ENCODE data around the gene WHRN. TPM values are rescaled to one million over a fixed set of nuclear protein-coding genes. Genes with fewer than 3 reads are reported as not detected.

The WHRN gene
- total and polyA plus RNA-seq, 5 experiments from 2014 or later: 0.17 to 4.2 (median 0.56) TPM

DNA sequence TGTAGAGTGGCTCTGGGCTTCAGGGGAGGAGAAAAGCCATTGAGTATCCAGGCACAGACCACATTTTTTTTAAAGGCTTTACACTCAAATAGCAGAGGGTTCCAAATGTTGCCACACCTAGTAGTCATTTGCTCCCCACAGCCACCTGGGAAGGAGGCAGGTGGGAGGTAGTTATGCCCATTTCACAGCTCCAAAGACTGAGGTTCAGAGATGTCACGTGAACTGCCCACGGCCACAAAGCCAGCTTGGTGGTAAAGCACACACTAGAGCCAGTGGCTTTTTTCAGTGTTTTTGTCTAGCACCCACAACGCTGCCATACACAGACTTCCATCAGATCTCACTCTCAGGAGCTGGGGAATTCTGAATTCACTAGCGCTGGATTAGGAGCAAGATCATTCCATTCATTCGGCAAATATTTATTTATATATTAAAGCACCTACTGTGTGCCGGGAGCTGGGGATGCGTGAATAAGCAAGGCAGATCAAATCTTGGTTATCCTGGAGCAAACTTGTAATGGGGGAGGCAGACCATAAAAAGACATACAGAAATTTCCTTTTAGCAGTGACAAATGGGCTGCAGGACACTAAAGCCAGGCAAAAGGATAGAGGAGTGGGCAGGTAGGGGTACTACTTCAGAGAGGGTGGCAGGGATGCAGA lies 7.4 kb downstream of the WHRN start:
- no peak overlapping the region for H3K4me3 Mint-ChIP-seq
- no peaks in the 10 kb centered on the region for H3K36me3 Mint-ChIP-seq
- DNase-seq (no peak), ATAC-seq (peak in 1 of 2 donors; percentile 21)
- H3K27me3 Mint-ChIP-seq: peaks cover 0 to 5% (median 0%) of the 10 kb centered on the region in 5 donors
- POLR2A ChIA-PET: interaction anchor here (1.3 kb wide), 1 partner anchor 10 kb away, joined by 6 read pairs; no protein-coding TSS in a partner anchor
- H3K4me1 Mint-ChIP-seq: peaks cover 14 to 22% (median 16%) of the 10 kb centered on the region in 4 donors
- H3K9me3 Mint-ChIP-seq: no peaks in the 10 kb centered on the region
- H3K27ac Mint-ChIP-seq: peak overlapping the region in 3 of 10 donors; percentile 11 to 70 (median 34)

DNA sequence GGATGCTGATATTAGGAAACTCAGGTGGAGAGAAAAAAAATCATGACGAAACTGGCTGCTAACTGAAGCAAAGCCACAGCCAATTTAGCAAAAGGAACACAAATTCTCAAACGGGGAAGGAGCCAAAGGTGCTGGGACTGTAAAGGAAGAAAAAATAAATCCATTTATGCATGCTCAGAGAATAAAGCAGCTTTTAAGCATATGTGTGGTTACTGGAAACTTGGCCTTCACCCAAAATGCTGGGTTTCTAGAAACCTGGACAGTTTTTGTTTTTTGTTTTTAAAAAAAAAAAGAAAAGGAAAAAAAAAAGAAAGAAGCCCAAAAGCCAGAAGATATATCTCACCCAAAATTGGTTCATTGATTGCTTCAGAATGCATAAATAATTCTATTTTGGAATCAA lies 8.0 kb downstream of the WHRN start:
- POLR2A ChIA-PET: interaction anchor here (1.3 kb wide), 1 partner anchor 9 kb away, joined by 6 read pairs; no protein-coding TSS in a partner anchor
- Mint-ChIP-seq H3K36me3 (no peaks in the 10 kb centered on the region), H3K27ac (peak overlapping the region in 5 of 10 donors; percentile 11 to 34 (median 27)), H3K9me3 (no peaks in the 10 kb centered on the region), H3K27me3 (peaks cover 0 to 5% (median 0%) of the 10 kb centered on the region in 5 donors), H3K4me1 (peaks cover 14 to 22% (median 15%) of the 10 kb centered on the region in 4 donors), H3K4me3 (peak overlapping the region in 1 of 10 donors; percentile 31)
- DNase-seq (peak in 2 of 10 donors; percentile 45 to 47), ATAC-seq (peak; percentile 7 to 53)

DNA sequence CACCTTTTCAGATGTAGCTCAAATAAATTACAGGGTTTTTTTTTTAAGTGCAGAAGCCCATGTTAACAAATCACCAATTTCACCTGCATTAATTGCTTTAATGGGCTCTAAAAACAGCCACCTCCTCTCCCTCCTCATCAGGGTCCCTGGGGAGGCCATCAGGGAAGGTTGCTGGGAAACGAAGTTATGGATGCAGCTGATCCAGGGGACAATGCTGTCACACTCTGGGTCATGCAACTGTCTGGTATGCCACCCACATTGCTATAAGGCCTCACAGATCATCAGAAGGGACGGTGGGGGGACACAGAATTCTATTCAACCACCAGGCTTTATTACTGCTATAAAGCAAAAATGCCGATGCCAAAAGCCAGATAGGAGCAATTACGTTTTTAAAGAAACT lies 9.3 kb downstream of the WHRN start:
- no peaks in the 10 kb centered on the region for H3K36me3 Mint-ChIP-seq
- peaks cover 14 to 20% (median 15%) of the 10 kb centered on the region in 4 donors for H3K4me1 Mint-ChIP-seq
- POLR2A ChIA-PET: interaction anchor here (1.2 kb wide), 1 partner anchor 22 kb away, joined by 3 read pairs; no protein-coding TSS in a partner anchor
- ATAC-seq (no peak), DNase-seq (no peak)
- H3K27ac Mint-ChIP-seq: no peak overlapping the region
- H3K27me3 Mint-ChIP-seq: peaks cover 0 to 5% (median 0%) of the 10 kb centered on the region in 5 donors
- no peak overlapping the region for H3K4me3 Mint-ChIP-seq
- no peaks in the 10 kb centered on the region for H3K9me3 Mint-ChIP-seq

DNA sequence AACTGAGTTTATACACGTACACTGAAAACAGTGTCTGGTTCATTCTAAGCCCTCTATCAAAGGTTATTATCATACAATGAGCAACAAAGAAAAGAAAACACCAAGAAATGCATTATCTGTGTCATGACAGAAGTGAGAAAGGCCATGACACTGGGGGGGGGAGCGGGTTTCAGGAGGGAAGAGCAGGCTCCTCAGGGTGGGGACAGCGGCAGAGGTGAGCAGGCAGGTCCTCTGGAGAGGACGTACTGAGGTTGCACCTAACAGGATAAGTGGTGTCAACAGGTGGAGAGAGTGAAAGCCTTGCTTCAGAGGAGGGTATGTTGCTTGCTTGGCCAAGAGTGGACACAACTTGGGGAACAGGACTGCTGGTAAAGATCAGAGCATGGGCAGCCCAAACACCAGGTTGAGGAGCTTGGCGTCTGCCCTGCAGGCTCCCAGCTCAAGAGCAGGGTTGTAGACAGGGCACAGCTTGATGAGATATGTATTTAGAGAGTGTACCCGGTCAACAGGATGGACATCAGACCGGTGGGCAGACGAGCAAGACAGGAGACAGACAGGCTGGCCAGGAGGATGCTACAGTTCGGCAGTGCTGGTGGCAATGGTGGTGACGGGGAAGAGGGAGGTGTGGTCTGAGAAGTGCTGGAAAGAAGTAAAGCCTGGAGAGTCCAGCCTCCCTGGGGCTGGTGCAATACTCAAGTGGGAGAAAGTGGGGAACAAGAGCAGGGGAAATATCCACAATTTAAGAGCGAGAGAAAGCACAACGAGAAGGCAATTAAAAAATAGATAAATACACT lies 10.3 kb downstream of the WHRN start:
- Mint-ChIP-seq H3K9me3 (no peaks in the 10 kb centered on the region), H3K27ac (peak overlapping the region in 3 of 10 donors; percentile 32 to 70 (median 44)), H3K4me3 (no peak overlapping the region), H3K36me3 (no peaks in the 10 kb centered on the region), H3K4me1 (peaks cover 14 to 20% (median 15%) of the 10 kb centered on the region in 4 donors), H3K27me3 (peaks cover 0 to 5% (median 0%) of the 10 kb centered on the region in 5 donors)
- POLR2A ChIA-PET: interaction anchor here (1.8 kb wide), 1 partner anchor 9 kb away, joined by 5 read pairs; the partner anchor contains the start of gene WHRN
- ATAC-seq: no peak
- no peak for DNase-seq

DNA sequence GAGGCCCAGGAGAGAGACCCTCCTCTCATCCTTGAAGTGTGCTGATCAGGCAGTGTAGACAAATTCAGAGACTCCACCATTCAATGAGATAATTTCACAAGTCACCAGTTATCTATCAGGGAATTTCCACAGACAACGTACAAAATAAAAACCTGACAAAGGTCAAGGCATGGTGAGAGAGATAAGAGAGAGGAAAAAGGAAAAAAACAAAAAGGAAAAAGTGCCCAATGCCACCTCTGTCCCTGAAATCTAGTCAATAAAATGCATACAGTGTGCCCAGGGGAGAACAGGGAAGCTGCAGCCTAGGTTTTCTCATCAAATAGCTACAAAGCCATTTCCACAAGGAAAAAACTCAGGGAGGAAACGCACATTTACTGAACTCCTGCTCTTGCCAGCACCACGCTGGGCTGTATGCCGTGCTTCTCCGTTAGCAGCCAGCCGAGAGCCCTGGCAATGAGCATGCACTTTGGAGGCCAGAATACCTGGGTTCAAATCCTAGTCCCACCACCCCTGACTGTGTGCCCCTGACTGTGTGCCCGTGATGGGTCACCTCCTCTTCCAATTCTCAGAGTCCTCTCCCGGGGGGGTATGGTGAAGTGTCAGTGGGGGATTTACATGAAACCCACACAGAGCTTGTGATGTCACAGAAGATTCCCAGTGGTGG lies 11.6 kb downstream of the WHRN start:
- POLR2A ChIA-PET: interaction anchor here (1.8 kb wide), 1 partner anchor 11 kb away, joined by 5 read pairs; the partner anchor contains the start of gene WHRN
- Mint-ChIP-seq H3K27me3 (peaks cover 0 to 5% (median 0%) of the 10 kb centered on the region in 5 donors), H3K4me1 (peaks cover 16 to 20% (median 16%) of the 10 kb centered on the region in 4 donors), H3K4me3 (no peak overlapping the region), H3K9me3 (no peaks in the 10 kb centered on the region), H3K27ac (peak overlapping the region in 2 of 10 donors; percentile 39 to 70), H3K36me3 (no peaks in the 10 kb centered on the region)
- peak in 1 of 2 donors; percentile 16 for ATAC-seq
- DNase-seq: no peak

DNA sequence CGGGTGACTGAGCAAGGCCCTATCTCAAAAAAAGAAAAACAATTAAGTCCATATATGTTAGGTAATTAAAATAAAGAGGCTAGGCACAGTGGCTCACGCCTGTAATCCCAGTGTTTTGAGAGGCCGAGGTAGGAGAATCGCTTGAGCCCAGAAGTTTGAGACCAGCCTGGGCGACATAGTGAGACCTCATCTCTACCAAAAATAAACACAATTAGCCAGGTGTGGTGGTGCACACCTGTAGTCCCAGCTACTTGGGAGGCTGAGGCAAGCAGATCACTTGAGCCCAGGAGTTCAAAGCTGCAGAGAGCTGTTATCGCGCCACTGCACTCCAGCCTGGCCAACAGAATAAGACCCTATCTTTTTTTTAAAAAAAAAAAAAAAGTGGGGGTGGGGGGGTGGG lies 12.3 kb downstream of the WHRN start:
- Mint-ChIP-seq H3K36me3 (no peaks in the 10 kb centered on the region), H3K4me1 (peaks cover 14 to 16% (median 16%) of the 10 kb centered on the region in 4 donors), H3K4me3 (no peak overlapping the region), H3K9me3 (no peaks in the 10 kb centered on the region), H3K27ac (no peak overlapping the region), H3K27me3 (peaks cover 0 to 5% (median 0%) of the 10 kb centered on the region in 5 donors)
- POLR2A ChIA-PET: interaction anchor here (1.8 kb wide), 1 partner anchor 11 kb away, joined by 5 read pairs; the partner anchor contains the start of gene WHRN
- ATAC-seq: no peak
- no peak for DNase-seq

DNA sequence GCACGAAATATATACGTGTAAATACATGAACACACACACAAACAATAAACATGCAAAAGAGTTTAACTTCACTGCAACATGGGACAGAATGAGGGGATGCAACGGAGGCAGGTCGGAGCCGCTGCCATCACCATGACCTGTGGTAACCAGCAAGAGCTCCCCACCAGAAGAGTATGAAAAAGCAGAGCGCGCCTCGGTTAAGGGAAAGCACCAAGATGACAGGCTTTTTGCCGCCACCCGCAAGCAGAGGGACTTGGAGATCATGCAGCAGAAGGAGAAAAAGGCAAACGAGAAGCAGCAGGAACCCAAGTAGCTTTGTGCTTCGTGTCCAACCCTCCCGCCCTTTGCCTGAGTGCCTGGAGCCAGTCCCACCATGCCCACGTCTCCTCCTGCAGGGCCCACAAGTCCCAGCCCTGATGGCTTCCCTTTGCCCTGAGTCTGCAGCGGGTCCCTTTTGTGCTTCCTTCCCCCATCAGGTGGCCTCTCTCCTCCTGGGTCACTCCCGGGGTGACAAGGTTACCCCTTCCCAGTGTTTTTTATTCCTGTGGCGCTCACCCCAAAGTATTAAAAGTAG lies 13.8 kb downstream of the WHRN start:
- ATAC-seq (no peak), DNase-seq (no peak)
- Mint-ChIP-seq H3K27me3 (peaks cover 0 to 5% (median 0%) of the 10 kb centered on the region in 5 donors), H3K36me3 (no peaks in the 10 kb centered on the region), H3K9me3 (no peaks in the 10 kb centered on the region), H3K4me3 (no peak overlapping the region), H3K4me1 (peaks cover 6 to 10% (median 8%) of the 10 kb centered on the region in 4 donors), H3K27ac (no peak overlapping the region)
- POLR2A ChIA-PET: no interaction called here

DNA sequence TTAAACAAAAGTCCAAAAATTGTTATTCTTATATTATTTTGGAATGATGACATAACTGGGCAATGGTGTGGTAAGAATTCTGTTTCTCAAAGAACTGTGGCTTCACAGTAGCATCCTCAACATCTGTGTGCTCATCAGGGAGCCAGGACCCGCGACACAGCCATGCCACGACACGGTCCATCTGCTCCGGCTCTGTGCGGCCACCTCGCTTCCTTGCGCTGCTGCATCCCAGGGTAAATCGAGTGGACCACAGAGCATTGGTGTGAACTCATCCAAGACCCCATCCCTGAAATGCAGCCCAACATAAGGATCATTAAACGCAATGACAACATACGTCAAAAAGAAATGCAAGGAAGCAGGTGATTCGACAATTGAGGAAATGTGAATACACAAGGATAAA lies 15.3 kb downstream of the WHRN start:
- DNase-seq (no peak), ATAC-seq (no peak)
- Mint-ChIP-seq H3K27me3 (no peaks in the 10 kb centered on the region), H3K36me3 (no peaks in the 10 kb centered on the region), H3K4me3 (no peak overlapping the region), H3K27ac (peak overlapping the region in 1 of 10 donors; percentile 12), H3K9me3 (no peaks in the 10 kb centered on the region), H3K4me1 (peaks cover 5 to 18% (median 6%) of the 10 kb centered on the region in 4 donors)
- POLR2A ChIA-PET: no interaction called here

DNA sequence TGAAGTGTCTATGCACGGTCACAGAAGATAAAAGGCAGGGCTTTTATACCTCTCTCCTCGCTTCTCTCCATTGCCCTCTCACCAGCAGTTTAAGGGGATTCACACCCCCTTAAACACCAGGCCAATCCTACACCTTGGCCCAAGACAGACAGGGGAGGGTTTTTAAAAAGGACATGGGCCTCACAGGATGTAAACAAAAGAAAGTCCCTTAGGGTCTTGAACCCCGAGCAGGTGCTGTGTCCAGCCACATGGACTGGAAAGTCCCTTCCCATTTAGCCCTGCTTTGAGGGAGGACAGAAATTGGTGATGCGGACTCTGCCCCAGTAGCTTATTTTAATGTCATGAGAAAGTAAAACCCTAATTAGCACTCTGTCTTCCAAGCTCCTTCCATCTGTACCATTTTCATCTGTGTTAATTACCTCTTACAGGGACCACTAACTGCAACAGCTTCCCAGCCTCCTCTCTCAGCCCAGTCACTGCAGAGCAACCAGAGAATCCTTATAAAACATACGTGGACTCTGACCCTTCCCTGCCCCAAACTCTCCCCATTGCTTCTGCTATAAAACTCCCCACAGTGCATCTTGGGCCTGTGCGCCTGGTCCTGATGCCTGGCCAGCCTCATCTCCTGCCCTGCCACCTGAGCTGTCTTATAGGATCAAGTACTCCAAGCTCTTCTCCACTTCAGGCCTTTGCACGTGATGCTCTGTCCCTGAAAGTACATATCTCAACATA lies 16.7 kb downstream of the WHRN start:
- ATAC-seq (no peak), DNase-seq (no peak)
- Mint-ChIP-seq H3K4me3 (no peak overlapping the region), H3K9me3 (no peaks in the 10 kb centered on the region), H3K27ac (peak overlapping the region in 3 of 10 donors; percentile 3 to 53 (median 44)), H3K4me1 (peaks cover 9 to 26% (median 14%) of the 10 kb centered on the region in 4 donors), H3K36me3 (no peaks in the 10 kb centered on the region), H3K27me3 (no peaks in the 10 kb centered on the region)
- POLR2A ChIA-PET: interaction anchor here (0.5 to 2.6 kb wide), 2 partner anchors 9 to 143 kb away, joined by 3 to 6 read pairs; no protein-coding TSS in a partner anchor

DNA sequence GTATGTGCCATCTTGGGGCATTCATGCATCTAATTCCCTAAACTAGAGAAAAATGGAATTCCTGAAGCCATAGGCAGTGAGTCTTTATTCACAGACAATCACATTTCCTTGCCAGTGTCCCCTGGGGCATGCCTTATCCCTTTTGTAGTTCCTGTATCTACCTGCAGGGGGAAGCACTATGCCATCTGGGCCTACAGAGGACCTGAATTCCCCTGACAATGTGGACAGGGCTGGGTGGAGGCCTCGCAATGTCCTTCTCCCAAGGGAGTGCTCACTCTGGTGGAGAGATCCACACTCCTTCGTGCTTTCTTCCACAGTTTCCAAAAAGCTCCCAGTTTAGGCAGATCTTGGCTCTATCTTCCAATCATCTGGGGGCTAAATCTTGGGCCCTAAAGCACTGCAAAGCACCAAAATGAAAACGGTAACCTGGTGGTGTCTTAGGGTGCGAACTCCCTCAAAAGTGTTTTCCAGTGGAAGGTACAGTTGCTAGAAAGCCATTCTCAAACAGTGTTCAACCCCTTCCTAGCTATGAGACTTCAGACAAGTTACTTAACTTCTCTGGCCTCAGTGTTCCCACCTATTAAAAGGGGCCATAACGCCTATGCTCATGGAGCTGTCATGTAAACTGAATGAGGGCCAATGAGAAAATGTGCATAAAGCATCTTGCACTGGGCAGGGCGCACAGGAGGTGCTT lies 17.5 kb downstream of the WHRN start:
- Mint-ChIP-seq H3K9me3 (no peaks in the 10 kb centered on the region), H3K27ac (peak overlapping the region in 2 of 10 donors; percentile 16 to 33), H3K36me3 (no peaks in the 10 kb centered on the region), H3K4me3 (no peak overlapping the region), H3K4me1 (peaks cover 9 to 26% (median 14%) of the 10 kb centered on the region in 4 donors), H3K27me3 (no peaks in the 10 kb centered on the region)
- DNase-seq (peak in 9 of 10 donors; percentile 30 to 82 (median 65)), ATAC-seq (peak; percentile 87 to 94)
- POLR2A ChIA-PET: interaction anchor here (0.5 to 2.6 kb wide), 5 partner anchors 9 to 174 kb away, joined by 3 to 7 read pairs (median 4); no protein-coding TSS in a partner anchor
